HG03378 (cell line): ENCODE results near the gene GMDS.

ENCODE experiments used
- ATAC-seq: cut with Tn5 transposase; IDR thresholded peaks from one replicate; pipeline ENCODE4 v1.9.1; 2021; ENCODE audit warnings: mild to moderate bottlenecking, moderate library complexity; ENCODE audit not compliant: unreplicated experiment

GMDS gene

GRCh38 chr6:1911474-1911873 is 333.9 kb downstream of the GMDS start:
- ATAC-seq, result no peak

GRCh38 chr6:1910621-1911407 is 334.6 kb downstream of the GMDS start:
- no peak for ATAC-seq

- ATAC-seq, result no peak
Observed at GRCh38 chr6:1908784-1909183, 336.6 kb downstream of the GMDS start.

DNA sequence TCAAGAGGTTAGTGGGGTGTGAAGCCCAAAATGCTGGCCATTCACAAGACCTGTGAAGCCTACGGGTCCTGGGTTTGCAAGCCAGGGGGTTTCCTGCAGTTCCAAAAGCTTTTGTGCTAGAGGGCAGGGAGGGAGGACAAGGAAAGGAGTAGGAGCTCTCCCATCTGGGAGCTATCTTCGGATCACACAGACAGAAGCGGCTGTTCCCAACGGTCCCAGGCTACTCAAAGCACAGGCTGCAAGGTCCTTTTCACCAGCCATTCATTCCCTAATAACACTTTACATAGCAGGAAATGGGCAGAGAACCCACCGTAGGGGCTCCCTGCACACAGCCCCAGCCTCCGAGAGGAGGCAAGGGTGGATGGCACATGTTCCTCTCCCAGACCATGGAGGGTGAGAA is 338.8 kb downstream of the GMDS start:
- ATAC-seq, result no peak

GRCh38 chr6:1906014-1906413 is 339.4 kb downstream of the GMDS start:
- ATAC-seq, result no peak

GRCh38 chr6:1904898-1905297 is 340.5 kb downstream of the GMDS start:
- no peak for ATAC-seq

DNA sequence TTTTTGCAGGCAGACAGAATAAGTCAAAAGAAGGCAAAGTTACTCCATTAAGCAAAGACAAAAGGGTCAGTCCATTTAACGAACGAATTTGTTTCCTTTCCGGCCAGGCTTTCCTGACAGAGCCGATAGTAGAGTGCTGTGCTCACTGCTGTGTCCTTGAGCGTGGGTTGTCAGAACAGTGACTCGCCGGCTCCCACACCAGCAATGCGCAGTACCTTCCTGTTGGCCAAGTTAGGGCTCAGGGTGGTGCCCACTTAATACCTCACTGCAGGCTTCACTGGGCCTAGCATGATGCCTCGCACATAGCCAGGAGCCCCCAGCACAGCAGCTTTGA is 341.0 kb downstream of the GMDS start:
- no peak for ATAC-seq

DNA sequence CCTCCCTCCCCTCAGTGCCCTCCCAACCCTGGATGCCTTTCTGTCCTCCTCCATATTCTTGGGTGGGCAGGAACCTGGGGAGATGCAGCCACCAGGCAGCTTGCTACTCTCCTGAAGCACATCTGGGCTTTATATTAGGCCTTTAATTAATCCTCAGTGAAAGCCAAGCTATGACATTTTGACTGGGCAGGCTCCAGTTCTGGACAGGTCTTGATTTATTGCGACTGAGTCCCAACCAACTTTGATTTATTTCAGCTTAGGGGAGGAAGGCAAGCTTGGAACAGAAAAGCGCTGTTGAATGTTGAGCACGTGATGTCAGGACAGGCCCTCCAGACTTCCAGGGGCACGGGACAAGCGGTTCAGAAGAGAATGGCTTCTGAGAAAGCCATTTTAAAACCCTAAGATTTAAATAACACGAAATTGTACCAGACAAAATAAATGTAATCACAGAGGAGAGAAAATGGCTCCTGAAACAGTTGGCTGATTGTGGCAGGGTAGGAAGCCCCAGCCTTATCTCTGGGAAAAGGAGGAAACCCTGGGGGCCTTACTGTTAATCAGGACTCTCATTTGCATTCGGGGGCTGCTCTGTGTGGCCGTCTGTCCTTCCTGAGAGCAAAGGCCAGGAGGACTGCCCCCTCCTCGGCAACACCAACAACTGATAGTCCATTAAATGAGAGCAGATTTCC is 341.5 kb downstream of the GMDS start:
- ATAC-seq, result no peak

- no peak for ATAC-seq
Observed at GRCh38 chr6:1901556-1901955, 343.8 kb downstream of the GMDS start.

DNA sequence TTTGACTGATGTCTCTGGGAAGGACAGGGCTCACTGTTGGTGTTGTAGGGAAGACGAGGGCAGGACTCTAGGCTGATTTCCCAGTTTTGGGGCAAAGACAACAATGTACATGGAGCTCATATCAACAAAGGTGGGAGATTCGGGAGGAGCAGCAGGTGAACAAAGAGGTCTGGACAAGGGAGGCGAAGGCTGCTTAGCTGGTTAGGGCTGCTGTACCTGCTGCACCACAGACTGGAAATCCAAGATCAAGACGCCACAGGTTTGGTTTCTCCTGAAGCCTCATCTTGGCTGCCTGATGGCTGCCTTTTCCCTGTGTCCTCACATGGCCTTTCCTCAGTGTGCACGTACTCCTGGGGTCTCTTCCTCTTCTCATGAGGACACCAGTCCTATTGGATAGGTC is 348.5 kb downstream of the GMDS start:
- no peak for ATAC-seq

- no peak for ATAC-seq
Observed at GRCh38 chr6:1895721-1896120, 349.7 kb downstream of the GMDS start.

DNA sequence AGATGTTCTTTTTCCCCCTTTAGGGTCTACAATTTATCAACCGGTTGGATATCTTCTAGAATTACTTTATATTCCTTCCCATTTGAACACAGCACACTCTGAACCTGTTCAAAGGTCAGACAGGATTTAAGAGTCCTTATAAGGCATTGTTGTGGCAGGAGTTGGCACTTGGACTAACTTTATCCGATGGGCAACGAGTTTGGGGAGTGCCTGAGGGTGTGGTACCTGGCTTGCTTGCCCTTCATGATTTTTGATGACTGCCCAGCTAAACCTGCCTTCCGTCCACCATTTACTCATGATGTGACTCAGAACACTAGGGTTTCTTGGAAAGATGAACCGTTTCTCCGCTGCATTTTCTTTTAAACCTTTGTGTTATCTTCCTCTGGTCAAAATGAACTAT is 350.5 kb downstream of the GMDS start:
- no peak for ATAC-seq

DNA sequence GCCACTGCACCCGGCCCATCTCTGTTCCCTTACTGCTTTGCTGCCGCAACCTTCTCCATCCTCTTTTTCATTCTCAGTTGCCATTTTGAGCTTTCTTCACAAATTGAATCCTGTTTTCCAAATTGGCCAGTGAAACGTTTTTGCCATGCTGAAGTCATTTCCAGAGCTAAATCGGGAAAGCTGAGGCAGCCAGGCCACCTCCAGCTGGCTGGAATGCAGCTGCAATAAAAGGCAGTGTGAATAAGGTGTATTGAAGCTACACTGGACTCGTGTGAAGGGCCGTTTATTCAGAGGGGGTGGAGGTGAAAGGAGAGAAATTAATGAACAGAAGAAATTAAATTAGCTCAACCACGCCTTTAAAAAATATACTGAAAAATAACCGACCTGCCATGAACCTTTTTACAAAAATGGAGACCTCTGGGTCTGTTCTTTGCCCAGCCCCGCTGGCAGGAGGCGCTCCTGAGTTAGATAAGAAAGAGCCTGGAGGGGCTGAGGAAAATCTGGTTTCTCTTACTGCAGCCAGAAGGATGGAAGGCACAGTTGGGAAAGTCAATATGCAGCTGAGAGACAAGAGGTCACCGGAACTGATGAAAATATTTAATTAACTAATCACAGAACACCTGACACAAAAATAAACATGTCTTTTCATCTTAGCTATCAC is 351.8 kb downstream of the GMDS start:
- no peak for ATAC-seq

- no peak for ATAC-seq
Observed at GRCh38 chr6:1892716-1893115, 352.7 kb downstream of the GMDS start.

DNA sequence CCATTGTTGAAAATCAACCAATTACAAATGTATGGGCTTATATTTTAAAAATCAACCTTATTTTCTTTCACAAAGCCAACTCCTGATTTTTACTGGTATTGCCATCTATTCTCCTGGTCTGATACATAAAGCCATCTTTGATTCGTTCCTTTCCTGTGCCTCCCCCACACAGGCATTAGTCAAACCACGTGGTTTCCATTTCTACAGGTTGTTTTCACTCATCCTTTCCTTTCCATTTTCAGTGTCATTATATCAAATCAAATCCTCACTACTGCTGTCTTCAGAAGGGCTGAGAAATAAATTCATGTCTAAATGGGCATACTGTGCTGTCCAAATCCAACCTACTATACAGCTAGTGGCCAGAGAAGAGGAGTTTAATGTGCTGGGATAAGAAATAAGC is 354.4 kb downstream of the GMDS start:
- no peak for ATAC-seq

- no peak for ATAC-seq
Observed at GRCh38 chr6:1890071-1890470, 355.3 kb downstream of the GMDS start.

GRCh38 chr6:1885576-1886011 is 359.8 kb downstream of the GMDS start:
- ATAC-seq, result no peak

GRCh38 chr6:1884313-1884712 is 361.1 kb downstream of the GMDS start:
- no peak for ATAC-seq

GRCh38 chr6:1878330-1878729 is 367.1 kb downstream of the GMDS start:
- no peak for ATAC-seq

- no peak for ATAC-seq
Observed at GRCh38 chr6:1873781-1874180, 371.6 kb downstream of the GMDS start.

DNA sequence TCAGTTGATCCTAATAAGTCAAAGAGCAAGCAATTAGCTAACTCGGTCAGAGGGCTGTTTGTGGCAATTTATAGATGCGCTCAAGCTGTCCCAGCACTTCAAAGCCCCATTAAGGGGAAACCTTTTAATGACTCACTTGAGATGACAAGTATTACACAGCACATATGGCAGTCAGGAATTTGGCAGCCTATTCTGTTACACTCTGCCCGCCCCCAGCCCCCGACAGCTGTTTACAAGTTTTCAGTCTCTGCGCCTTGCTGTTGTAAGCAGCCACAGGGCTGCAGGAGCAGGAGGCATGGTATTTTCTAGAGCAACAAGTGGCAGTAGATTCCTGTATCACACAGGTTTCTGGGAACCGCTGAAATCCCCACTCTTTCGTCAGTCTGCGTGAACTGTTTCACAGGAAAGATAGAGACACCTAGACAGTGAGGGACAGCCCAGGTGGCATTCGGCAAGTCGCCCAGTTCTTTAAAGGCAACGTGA is 372.7 kb downstream of the GMDS start:
- ATAC-seq, result no peak

- ATAC-seq, result no peak
Observed at GRCh38 chr6:1871724-1872315, 373.6 kb downstream of the GMDS start.
